Hematopoietic multipotent progenitor cell treated with erythropoietin and hydrocortisone succinate and interleukin-3 and kit ligand, for 15 days (in vitro differentiated cells): ENCODE measurements around the gene DCBLD2.

Source experiments
- DNase-seq: peaks from one replicate; pipeline ENCODE4 v3.0.0-alpha.2; 2015; ENCODE audit warnings: low spot score

Gene DCBLD2

DNA sequence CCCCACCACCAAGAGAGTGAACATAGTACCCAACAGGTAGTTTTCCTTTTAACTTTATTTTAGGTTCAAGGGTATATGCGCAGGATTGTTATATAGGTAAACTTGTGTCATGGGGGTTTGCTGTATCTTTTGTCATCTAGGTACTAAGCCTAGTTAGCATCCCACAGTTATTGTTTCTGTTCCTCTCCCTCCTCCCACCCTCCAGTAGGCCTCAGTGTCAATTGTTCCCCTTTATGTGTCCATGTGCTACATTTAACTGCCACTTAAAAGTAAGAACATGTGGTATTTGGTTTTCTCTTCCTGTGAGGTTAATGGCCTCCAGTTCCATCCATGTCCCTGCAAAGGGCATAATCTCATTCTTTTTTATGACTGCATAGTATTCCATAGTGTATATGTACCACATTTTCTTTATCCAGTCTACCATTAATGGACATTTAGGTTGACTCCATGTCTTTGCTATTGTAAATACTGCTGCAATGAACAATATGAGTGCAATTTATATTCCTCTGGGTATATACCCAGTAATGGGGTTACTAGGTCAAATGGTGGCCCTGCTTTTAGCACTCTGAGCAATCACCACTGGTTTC, 72.2 kb downstream of the DCBLD2 start:
- DNase-seq: no peak

DNA sequence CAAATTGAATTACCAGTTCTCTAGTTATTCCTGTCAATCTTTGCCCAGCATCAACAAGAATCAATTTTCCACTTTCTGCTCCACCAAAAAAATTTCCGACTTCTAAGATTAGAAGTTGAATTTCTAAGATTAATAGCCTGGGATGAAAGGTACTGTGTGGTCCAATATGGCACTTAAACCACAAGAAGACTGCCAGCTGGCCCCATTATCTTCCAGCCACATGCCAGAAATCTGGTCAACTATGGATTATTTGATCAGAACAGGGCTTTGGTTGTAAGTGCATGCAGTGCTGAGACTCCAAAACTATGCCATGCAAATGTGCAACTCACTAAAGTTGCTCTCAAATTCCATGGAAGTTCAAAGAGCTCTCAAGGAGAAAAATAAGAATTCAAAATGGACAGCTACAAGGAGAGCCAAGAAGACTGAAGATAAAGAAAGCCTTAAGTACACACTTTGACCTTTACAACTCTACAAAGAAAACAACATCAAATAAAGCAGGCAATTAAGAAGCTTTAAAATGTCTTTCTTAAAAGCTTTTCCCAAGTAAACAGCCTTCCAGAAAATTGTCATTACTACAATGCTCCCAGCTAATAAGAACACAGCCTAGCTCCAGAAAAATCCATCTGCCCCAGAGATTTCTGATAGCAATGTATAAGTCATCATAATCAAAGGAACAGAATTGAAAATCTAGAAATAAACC, 74.1 kb downstream of the DCBLD2 start:
- no peak for DNase-seq

DNA sequence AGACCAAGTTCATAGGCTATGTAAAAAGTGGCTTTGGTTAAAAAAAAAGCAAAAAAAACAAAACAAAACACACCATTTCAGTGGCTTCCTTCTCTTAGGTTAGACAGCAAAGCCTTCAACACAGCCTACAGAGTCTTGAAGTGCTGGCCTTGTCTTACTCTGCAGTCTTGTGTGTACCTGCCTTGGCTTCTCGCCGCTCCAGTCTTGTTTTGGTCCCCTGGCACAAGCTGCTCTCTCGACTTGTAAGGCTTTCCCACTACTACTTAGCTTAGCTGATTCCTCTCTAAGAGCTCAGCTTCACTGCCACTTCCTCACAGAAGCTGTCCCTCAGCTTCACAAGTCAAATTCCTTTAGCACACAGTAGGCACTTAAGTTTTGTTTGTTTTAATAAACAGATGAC, 75.4 kb downstream of the DCBLD2 start:
- DNase-seq: no peak

DNA sequence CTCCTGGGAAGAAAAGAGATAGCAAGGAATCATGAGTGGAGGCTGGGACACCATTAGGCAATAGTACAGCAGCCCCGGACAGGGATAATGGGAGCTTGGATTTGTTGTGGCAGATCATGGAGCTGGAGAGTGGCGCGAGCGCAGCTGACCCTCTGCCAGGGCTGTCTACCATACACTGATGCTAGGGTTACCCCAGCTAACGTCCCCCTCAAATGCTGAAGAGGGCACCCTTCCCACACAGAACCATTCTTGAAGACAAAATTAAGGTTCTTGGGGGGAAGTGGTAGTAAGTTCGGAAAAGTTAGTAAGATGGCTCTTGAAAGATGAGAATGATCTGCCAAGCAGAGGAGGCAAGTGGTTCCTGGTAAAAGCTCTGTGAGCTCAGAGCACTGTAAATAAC, 77.2 kb downstream of the DCBLD2 start:
- DNase-seq: no peak

DNA sequence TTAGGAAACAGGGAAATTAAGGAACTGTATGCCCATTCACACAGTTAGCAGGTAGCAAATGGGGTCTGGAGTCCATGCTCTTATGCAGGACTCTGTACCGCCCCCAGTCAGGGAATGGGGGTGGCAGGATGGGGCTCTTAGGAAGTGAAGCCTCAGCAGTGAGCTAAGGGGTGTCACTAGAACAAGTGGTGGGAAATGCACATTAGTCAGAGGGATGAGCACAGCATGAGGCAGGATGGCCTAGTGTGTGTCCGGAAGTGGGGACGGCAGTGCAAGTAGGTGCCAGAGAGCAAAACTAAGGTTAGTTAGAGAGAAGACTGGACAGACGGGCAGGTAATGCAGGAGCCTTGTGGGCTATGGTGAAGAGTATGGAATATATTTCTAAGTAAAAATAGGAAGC, 77.7 kb downstream of the DCBLD2 start:
- DNase-seq: no peak

DNA sequence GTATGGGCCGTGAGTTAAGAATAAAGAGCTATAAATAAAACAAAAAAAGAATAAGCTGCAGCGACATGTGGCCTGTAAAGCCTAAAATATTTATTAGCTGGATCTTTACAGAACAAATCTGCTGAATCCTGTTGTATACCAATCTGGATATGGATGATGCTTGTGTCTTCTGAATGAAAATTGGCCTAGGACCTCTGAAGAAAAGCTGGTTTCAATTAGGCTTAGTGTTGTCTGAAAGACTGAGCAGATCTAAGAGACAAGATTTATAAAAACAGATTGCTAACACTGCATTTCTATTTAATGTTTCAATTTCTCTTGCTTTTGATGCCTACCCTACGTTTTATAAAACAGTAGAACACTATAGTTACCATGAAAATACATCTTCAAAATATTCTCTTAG, 80.4 kb downstream of the DCBLD2 start:
- DNase-seq: no peak

DNA sequence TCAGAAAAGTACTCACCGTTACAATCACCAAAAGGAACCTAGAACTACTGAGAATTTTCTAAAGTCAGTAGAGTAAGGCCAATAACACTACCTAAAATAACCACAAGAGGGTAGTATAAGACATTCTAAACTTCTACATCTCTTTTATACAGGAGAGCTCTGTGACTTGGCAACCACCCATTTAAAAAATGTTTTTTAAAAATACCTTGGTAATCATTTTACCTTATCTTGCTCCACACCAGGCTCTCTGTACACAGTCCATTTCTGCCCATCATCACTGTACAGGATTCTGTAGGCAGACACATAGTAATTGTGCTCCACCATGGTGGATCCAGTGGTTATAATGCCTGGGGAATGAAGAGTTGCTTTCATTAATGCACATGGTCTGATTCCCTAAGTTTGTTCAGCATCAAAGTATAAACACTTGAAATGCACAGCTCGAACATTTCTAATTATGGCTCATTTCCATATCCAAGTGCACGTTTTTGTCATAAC, 83.9 kb downstream of the DCBLD2 start:
- peak; percentile 73 for DNase-seq

DNA sequence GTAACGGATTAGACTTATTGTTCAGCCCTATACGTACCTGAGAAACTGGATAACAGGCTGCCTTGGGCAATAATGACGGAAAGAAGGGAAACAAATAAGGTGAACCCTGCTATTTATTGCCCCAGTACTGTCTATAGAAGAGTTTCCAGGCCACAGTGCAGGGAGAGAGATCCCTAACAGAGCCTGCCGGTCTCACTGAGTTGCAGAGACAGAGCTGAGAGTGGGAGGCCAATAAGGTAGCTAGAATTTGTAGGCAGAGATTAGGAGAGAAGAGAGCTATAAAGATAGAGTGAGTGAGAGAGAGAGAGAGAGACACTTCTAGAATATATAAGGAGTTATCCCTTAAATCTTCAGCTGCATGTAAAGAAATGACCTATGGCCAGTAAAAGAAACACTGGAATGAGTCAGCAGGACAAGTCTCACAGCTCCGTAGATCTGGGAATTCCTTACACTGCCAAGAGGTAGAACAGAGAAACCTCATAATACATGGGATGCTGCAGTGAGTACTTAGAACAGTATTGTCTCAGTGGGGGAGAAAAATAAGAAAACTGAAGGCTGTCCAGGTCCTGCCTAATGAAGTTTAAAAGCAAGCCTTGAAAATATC, 86.6 kb downstream of the DCBLD2 start:
- no peak for DNase-seq

DNA sequence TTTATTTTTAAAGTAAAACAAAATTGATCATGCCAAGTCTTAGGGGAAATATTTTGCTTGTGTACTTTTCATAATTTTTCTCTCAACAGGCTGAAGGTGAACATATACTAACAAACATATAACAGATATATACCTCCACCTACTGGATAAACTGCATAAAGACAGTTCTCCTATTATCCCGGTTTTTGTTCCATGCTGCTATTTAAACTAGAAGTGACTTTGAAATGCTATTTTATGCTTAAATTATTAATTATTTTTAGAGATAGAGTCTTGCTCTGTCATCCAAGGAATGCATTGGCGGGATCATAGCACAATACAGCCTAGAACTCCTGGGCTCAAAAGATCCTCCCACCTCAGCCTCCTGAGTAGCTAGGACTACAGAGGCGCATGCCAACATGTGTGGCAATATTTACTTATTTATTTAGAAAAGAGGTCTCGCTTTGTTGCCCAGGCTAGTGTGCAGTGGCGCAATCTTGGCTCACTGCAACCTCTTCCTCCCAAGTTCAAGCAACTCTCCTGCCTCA, 88.6 kb downstream of the DCBLD2 start:
- DNase-seq: peak; percentile 56

DNA sequence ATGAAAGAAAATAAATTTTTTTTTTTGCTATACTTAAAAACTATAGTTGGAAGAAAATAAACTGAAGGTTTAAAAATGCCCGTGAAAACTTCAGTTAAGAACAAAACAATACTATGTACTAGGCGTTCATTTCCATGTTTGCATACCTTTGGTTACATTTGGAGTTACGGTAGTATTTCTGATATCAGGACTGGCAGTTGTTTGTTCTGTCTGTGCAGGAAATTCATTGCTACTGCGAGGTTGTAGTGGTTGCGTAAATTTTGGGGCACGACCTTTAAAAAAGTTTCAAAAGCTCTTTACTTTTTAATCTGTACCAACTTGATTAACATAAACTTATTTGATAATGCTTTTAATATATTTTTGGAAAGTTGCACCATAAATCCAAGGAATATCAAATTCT, 90.4 kb downstream of the DCBLD2 start:
- no peak for DNase-seq

DNA sequence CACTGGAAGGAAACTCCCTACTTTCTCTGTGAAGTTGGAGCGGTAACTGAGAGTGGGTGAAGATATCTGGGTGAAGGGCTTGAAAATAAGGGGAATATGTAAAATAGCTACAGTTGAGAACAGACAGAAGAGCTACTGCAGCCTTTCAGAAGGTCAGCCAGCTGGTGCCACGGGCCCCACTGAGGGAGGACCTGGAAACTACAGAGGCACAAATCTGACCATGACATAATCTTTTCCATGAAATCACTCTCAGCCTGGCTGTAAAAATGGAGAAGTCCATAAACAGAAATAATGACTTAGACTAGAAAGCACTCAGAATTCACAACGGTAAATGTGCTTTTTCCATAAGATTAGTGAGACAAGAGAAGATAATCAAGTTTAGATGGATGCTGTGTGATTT, 91.9 kb downstream of the DCBLD2 start:
- no peak for DNase-seq

DNA sequence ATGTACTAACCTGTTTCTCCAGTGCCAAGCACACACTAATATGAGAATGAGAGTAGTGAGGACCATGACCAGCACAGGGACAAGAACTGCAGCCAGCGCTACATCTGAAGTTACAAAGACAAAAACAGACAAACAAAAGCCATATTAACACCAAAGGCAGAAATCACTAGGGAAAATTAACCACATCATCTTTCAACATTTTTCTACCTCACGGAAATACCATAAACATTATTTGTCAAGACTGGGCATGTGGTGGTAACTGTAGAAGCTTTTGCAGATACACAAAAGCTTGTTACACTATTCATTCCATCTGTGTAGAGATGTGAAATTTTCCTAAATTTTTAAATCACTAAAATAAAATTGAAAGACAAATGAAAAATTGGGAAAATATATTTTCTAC, 93.4 kb downstream of the DCBLD2 start:
- no peak for DNase-seq

DNA sequence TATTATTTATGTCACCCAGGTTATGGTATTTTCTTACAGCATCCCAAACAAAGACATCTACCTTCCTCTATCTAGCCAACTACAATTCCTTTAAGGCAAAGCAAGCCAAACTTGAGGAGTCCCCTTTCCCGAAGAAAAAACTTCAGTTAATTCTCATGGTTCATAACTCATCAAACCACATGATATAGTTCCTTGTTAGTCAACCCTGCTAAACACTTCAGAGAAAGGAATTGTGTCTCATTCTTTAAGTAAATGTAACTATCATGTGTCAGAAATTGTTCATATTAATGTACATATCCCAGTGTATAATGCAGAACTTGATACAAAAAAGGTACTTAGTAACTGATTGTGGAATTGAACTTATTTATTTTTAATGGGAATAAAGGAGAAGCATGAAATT, 93.9 kb downstream of the DCBLD2 start:
- no peak for DNase-seq

DNA sequence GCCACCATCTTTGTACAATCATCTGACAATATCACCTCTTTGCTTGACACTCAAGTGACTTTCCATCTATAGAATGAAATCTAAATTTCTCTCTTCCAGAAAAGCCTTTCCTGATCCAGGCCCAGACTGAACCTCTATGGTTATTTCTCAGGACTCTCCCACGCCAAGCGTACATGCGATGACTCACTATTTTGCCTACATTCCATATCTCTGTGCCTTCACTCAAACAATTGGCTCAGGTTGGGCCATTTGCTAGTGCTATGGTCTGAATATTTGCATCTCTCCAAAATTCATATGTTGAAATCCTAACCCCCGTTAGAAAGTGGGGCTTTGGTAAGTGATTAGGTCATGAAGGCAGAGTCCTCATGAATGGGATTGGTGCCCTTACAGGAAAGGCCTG, 94.5 kb downstream of the DCBLD2 start:
- DNase-seq: no peak

DNA sequence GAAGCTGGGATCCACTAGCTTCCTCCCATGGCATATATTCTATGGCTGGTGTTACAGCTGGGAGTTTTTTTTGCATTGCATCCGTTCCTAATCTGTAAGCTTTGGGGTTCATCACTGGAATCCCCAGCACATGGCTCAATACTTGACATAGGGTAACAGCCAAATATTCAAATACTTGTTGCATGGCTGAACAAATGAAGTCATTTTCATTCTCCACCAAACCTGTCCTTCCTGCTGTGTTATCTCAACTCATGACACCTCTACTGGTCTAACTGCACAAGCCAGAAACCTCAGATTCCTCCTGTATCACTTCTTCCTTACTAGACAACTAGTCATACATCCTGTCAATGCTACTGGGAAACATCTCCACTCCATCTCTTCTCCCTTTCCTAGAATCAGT, 95.0 kb downstream of the DCBLD2 start:
- DNase-seq: no peak

DNA sequence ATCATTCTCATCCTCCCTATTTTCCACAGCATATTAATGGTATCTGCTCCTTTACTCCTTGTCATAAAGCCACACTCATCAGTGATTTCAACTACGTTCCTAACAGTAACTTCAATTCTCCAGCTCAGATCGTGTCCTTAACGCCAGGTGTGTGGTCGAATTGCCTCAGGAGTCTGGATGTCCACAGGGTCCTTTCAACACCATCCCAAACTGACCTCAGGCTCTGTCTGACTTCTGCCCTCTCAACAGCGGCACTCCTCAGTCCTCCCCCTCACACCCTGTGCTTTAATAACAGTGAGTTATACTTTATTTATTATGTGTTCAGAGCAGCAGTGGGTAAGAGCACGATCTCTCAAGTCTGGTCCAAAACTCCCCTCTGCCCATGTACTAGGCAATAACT, 95.9 kb downstream of the DCBLD2 start:
- DNase-seq: no peak

DNA sequence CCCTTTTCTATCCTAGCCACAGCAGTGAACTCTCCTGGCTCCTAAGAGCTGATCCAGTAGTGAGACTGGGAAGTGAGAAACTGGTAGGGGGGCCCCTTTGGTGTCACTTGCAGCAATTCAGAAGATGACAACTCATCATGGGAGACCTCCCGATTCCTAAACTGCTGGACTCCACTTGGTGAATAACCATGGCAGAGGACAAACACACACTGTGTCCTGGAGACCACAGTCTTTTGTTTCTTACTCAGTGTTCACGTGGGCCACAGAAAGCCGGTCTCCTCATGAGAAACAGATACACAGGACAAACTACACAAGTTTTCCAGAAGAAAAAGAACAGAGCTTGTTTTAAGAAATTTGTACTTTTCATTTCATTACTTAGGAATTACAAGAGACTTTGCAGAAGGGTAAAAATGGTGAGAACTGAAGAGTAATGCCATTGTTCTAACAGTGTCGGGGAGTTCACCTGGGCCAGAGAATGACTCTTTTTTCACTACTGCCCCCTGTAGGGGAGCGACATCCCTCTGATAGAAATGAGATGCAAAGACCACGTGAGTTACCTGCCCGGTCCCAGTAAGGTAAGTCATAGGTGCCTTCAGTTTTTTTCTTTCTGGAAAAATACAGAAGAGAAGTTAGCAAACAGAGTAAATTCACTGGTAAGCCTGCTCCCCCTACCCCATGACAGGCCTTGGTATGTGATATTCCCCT, 100.3 kb downstream of the DCBLD2 start:
- DNase-seq: no peak

DNA sequence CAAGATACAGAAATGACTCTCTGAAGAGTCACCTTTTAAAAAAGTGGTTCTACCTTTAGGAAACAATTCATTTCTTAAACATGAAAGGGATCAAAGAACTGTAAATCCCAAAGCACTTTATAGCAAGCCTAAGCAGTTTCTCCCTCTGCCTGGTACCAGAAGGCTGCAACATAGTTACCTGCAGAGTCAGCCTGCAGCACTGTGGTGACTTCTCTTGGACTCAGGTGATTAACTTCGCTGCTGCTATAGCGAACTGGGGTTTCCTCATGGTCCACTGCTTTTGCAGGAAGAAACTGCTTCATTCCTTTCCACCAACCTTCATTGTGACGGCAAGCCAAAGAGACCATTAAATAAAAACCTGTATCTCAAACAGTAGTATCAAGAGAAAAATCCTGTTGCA, 101.1 kb downstream of the DCBLD2 start:
- no peak for DNase-seq

DNA sequence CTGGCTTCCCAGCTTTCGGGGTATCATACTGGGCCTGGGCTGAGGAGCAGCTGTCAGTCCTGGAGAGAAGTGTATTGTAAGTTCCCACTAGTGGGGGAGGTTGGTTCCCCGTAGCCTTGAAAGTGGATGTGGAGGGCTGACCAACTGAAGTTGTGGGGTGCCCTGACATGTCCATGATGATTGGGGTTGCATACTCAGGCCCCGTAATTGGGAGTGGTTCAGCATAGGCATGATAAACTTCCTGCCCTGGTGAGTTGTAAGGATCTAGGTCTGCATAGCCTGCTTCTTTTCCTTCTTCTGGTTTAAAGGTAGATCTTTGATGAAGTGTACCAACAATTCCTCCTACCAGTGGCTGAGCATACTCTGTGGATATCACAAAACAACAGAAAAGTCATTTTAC, 102.0 kb downstream of the DCBLD2 start:
- no peak for DNase-seq

DNA sequence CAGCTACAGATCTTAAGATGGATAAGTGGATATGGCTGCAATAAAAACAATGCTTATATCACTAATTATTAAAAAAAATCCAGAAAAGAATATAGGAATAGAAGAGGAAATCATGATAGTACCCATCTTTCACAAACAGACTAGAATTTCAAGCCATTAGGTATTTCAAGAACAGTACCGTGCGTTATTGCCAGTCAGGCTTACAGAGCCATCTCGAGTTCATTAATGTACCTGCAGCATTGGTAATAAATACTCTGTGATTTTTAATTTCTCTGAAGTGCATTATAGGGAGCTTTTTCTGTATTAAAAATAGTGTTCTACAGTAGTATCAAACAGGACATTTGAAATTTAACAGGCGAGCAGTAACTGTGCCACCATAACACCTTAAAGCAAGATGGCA, 102.7 kb downstream of the DCBLD2 start:
- no peak for DNase-seq

DNA sequence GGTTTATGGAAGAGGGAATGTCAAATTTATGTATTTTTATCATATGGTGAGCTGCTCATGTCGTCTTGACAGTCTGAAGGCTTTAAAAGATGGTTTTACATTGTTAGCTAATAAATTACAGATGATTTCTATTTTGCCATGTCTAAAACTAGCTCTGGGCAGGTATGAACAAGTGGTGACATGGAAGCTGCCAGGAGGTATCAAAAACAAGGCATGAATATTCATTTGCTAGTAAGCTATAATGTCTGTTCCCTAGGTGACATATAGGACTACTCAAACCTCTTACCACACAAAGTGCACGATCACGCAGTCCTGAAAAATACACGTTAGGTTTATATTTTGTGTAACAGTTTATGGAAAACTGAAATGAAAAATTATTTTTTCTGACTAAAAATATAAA, 103.6 kb downstream of the DCBLD2 start:
- no peak for DNase-seq

DNA sequence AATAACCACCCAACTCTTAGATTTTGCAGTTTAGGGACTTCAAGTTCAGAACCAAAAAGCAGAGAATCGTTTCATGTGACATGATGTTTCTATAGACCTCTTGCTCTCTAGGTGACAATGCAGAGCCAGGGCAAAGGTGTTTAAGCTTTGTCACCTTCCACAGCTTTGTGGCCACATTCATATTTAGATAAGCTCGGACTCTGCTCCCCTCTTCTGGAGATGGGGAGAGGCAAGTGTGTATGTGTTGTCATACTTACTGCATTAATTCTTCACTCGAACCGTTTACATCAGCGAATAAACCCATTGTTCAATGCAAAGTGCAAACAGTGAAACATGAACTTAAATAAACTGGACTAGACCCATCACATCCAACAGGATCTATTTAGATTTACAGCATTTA, 105.2 kb downstream of the DCBLD2 start:
- no peak for DNase-seq

DNA sequence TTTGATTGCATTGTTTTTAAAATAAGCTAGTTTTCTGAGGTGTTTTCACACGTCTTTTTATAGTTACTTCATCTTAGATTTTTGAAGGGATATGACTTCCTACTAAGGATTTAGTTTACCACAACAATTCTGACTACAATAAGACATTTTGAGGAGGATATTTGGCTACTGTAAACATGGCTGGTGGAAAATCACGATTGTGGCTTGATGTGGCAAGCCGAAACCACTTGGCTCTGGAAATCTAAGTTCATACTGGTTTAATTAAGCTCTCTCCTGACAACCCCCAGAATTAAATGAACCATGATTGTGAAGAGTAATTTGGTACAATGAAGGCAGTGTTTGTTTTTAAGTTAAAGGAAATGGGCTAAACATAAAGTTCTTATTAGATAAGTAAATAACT, 107.5 kb downstream of the DCBLD2 start:
- DNase-seq: no peak
